D721Med (cell line): ENCODE measurements around the gene MAP3K1.

Experiments
- DNase-seq: peaks from one replicate; pipeline ENCODE4 v3.0.0; 2011; ENCODE audit warnings: low spot score; ENCODE audit not compliant: insufficient read length
- FAIRE-seq: peaks from 2 replicates; lab custom pipeline; 2011; peaks lifted over from hg19 to GRCh38; lab: Jason Lieb, UNC
- CTCF ChIP-seq: IDR thresholded peaks from 2 replicates; pipeline ENCODE4 v1.5.1; 2012; ENCODE audit warnings: mild to moderate bottlenecking, control low read depth; ENCODE audit not compliant: insufficient read depth; ENCODE audit errors: missing control alignments

MAP3K1 gene

DNA sequence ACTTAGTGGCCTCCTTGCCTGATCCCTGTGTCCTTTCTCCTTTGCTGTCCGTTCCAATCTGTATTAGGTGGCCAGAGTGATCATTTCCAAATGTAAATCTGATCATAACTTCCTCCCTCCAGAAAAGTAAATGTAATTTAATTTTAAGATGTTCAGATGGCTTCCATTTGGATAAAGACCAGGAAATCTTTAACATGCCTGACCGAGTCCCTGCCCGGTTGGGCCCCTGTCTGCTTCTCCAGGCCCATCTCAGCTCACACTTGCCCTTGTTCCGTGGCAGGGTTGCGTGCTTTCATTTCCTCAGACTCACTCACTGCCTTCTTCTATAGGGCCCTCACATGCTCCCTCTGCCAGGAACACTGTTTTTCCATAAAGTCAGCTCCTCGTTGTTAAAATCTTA lies 7.6 kb downstream of the MAP3K1 start:
- no peak for FAIRE-seq
- TF ChIP-seq CTCF, result no peak
- DNase-seq, result no peak

- DNase-seq (no peak), FAIRE-seq (no peak)
- TF ChIP-seq CTCF, result no peak
Observed at GRCh38 chr5:56824019-56824418, 8.7 kb downstream of the MAP3K1 start.

DNA sequence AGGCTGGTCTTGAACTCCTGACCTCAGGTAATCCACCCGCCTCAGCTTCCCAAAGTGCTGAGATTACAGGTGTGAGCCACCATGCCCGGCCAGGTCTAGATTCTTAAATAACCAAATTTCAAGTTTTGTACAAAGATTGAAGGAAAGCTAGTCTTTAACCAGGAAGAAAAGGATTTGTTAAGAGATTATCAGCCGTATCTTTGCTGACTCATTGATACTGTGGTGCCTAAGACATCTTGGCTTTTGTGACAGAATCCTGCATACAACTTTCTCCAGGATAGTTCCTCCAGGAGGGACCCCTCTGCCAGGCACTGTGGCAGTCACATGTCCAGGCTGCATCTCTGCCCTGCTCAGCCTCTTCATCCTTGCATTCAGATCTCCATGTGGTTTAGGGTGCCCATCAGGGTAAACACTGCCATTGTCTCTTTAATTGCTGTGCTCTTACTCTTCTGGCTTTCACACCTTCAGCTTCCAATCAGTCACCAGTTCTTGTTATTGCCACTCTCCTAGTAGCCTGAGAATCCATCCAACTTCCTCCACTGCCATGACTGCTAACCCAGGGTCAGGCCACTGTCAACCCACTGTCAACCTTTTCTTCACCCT lies 10.0 kb downstream of the MAP3K1 start:
- no peak for FAIRE-seq
- no peak for TF ChIP-seq CTCF
- no peak for DNase-seq

- no peak for TF ChIP-seq CTCF
- FAIRE-seq (no peak), DNase-seq (no peak)
Observed at GRCh38 chr5:56827049-56827448, 11.7 kb downstream of the MAP3K1 start.

DNA sequence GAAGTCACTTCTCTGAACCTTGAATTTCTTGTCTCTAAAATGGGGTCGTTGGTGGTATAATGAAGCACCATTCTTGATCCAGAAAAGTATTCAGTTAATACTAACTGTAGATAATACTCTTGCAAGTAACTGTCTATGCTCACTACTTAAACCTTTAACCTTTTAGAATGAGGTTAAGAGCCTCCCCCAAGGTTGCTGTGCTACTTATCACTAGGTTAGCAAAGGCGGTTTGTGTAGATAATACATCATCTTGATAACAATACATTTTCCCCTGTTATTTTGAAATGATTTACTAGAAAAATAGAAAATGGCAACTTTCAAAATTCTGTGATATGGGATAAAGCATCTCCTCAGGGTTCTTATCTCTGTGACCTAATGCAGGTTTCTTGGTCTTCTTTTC lies 12.6 kb downstream of the MAP3K1 start:
- TF ChIP-seq CTCF, result no peak
- DNase-seq (no peak), FAIRE-seq (no peak)

- FAIRE-seq, result no peak
- no peak for TF ChIP-seq CTCF
- DNase-seq, result no peak
Observed at GRCh38 chr5:56829137-56829908, 14.0 kb downstream of the MAP3K1 start.

DNA sequence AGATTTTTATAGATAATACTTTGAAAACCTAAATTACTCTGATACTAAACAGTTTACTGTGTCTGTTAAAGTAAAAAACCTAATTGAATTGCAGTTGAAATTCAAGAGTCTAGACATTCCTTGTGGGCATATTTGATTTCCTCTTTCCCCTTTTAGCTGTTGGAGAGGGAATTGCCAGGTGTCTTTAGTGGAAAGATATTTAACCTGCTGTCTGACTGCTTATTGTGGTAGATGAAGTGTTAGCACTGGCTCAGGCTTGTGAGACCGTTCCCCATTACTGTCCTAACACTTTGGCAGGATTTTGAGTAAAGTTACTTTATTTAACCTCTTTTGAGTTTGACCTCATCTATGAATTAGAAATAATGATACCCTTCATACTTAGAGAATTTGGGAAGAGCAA lies 16.4 kb downstream of the MAP3K1 start:
- FAIRE-seq (no peak), DNase-seq (no peak)
- TF ChIP-seq CTCF, result no peak
